DMS53 treated with DMSO at 0.1 percent for 48 hours (cell line): ENCODE results near the gene ADARB2.
"Not testable (repeated sequence)": the region's sequence is repeated elsewhere in the genome, so short reads cannot be mapped to it uniquely, and the experiment has no call there.

Source experiments
- DNase-seq: peaks from one replicate; lab custom pipeline; 2025; ENCODE audit not compliant: unreplicated experiment; lab: John Stamatoyannopoulos, UW

The ADARB2 gene

DNA sequence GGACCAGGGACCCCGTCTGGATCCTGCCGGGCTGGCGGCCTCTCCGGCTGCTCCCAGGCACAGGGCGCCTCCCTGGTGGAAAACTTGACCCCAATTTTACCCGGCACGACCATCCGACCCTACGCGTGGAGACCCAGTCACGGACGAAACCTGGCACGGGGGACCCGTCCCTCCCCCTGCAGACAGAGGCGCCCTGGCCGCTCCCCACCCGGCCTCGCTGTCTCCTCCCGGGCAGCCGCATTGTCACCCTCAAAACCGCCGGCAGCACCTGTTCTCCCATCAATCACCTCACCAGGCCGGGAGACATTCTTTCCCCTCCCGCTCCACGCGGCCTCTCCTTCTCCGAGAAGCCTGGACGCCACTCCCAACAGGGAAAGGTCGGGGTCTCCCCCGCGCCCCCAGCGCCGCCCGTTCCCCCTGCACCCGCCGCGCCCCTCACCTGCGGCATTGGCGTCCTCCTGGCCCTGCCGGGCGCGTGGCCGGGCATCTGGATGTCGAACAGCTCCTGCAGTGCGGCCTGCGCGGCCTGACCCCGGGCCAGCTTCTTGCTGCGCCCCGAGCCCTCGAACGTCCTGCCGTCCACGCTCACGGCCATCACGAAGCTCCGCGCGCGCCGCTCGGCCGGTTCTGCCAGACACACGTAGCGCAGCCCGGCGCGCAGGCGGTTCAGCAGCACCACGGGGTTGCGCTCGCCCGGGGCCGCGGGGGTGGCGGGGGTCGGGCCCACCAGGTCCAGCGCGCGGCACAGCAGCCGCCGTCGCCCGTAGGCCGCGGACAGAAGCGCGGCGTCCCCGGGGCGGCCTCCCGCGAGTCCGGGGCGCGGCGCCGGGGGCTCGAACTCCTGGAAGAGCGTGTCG is 374.5 kb downstream of the ADARB2 start:
- DNase-seq: no peak

DNA sequence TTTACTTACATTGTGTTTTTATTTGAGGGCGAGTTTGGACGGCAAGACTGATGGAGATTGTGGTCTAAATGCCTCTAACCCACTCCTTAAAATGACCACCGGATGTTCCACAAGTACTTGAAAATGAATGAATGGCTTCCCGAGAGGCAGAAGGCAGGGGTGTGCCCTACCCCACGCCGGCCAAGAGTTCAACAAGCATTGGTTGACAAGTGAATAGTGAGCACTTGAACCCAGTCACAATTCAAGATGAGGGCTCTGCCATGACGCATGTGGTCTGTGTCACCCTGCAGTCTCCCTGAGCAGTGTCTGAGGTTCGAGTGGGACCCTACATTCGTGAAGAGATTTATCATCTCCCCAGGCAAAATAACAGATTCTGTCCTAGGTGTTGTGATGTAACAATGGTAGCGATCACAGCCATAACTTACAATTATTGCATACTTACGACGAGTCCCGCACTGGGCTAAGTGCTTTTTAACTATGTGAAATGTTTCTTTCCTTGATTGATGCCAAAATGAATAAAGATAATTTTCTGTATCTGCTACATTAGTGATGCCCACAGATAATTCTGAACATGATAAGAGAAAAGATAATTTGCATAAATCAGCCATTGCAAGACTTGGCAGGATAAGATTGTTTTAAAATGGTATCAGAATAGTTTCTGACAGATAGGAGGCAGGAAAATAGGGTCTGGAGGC is 375.8 kb downstream of the ADARB2 start:
- no peak for DNase-seq

DNA sequence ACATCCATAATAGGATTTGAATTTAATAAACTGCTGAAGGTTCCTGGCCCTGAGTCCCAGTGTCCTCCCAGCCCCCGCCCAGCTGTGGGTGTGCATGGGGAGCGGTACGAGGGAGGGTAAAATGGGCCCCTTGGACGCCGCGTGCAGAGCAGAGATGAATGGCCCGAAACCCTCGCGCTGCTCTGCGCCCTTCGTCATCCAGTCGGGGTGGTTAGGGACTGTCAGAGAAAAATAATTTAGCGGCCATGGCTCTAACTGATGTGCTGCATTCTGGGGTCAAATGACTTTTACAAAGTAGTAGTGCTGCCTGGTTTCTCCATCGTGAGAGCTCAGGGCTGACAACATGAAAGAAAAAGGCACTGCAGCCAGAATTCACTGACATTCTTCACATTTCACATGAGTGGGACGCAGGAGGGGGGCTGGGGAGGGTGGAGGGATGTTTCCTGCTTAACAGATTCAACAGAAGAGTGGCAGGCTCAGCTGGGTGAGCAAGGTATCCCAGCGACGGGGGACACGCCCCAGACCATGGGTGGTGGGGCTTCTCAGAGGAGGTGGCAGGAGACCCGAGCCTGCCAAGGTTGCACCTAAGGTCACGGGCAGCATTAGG is 376.7 kb downstream of the ADARB2 start:
- no peak for DNase-seq

DNA sequence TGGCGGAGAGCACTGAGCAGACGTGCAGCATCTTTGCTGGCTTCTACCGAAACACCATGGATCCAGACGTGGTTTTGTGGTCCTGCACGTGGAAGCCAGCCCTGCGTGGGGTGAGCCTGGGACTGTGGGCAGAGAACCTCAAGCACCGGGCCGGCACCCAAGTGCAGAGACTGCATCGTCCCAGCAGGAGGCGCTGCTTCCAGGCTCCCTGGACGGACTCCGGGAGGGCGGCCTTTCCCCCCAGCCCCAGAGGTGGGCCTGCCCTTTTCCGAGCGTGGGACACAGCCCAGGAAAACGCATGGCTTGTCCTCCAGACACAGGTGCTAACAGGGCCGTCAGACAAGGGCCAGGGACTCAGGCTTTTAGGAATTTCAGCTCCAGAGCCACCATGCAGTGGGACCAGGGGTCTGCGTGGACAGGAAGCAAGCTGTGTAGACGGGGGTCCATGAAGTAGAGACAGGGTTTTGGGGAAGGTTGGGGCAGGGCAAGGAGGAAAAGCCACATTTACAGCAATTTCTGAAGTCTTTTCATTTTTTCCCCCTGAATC is 377.2 kb downstream of the ADARB2 start:
- no peak for DNase-seq

DNA sequence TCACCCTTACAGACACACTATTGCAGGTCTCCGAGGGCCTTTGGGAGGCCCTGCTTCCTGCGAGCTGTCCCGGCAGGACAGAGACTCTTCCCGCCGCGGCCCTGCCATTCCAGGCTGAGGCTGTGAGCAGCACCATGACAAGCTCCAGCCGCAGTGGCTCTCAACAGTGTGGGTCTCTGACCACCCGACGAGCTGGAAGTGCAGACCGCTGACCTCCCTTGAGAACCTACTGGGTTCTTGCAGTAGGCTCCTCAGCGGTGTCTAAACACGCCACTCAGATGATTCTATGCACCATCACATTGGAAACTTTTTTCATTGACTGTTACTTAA is 377.7 kb downstream of the ADARB2 start:
- DNase-seq: no peak

DNA sequence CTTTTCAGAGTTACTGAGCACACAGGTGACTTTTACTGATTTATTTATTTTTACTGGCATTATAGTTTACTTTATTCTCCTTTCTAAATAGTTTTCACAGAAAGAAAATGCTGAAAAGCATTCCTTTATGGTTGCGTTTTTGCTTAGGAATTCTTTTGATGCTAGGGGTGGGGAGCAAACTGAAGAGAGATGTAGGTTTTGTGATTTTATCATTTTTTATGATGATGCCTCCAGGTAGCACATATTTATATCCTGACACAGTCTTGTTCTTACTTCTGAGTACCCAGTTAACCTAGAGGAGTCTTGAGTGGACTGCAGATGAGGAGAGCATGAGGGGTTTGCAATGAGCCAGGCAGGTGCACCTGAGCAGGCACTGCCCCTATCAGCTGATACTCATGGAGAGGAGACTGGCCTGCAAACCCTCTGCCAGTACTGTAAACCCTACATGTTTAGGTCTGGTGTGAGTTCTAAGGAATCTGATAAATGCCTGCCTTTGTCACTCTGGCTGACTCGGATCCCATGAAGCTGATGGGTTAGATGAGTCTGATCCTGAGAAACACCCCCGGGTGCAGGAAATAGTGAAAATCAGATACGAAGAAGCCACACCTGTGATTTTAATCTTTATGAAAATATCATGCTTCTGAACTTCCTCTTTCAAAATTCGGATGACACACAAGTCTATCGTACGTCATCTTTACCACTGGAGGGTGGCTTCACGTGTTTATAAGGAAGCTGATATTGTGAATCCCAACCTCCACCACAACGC is 378.3 kb downstream of the ADARB2 start:
- no peak for DNase-seq

DNA sequence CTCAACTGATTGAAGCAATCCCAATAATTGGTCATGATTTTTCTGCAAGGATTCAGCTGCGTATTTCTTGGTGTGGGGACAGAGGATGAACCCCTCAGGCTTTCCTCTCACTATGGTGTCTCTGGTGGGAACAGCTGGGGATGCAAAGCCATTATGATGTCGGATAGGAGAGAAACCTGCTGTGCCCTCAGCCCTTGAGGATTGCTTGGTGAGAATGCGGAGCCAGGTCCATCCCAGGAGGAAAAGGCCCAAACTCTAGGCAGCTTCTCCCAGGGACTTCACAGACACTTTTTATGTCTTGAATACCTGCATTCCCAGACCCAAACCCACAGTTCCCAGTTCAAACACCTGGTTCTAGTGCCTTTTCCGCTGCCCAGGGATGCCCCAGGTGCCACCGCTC is 379.2 kb downstream of the ADARB2 start:
- DNase-seq: no peak

DNA sequence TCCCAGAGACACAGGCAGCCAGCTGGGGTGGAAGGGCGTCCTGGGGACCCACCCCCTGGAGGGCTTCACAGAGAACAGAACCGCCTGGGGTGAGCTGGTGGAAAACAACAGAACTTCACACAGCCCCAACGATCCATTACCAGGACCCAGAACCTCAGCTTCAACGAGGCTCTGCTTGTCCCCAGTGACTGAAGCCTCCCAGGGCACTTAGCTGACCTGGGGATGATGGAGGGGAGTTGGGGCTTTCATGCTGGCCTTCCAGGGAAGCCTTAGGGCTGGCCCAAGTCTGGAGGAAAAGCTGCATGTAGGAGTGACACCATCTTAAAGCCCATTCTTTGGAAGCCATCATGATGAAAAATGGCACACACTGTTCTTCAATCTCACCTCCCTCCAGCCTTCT is 381.0 kb downstream of the ADARB2 start:
- DNase-seq: no peak

DNA sequence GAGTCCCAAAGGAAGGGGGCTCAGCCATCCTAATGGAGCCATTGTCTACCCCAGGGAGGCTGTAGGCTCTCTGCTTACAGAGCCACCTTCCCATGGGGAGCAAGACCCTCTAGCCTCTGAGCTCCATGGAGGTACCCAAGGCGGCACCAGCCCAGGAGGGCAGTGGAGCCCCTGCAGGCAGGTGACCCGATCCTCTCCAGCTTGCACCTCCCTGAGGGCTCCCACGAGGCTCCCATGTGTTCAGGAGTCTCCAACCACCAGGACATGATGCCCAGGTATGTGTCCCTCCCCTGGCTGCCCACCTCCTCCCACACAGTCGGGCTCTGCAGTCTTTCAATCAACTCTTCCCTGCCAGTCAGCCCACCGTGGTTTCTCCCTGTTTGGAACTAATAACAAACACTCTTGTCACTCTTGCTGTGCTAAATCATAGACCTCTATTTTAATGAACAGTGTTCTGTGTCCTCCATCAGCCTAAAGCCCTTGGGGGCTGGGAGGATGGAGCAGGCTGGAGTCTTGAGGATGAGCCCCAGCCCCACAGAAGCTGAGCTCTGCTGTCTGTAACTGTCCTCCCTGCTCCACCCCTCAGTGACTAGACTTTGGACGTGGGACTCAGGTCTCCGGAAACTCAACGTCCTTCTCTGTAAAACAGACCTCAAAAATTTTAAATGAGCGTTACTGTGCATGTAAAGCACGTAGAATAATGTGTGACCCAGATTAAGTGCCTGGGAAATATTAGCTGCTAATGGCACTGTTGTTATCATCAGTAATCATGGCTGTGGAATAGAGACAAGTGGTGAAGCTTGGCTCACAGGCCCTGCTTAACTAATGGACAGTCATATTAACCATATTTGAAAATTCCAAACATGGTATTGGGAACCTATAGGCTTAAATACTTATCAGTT is 382.3 kb downstream of the ADARB2 start:
- DNase-seq: no peak

DNA sequence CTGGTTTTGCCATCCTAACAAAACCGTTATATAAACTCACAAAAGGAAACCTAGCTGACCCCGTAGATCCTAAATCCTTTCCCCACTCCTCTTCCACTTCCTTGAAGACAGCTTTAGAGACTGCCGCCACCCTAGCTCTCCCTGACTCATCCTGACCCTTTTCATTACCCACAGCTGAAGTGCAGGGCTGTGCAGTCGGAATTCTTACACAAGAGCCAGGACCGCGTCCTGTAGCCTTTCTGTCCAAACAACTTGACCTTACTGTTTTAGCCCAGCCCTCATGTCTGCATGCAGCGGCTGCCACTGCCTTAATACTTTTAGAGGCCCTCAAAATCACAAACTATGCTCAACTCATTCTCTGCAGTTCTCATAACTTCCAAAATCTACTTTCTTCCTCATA is 385.0 kb downstream of the ADARB2 start:
- DNase-seq: not testable (repeated sequence)

DNA sequence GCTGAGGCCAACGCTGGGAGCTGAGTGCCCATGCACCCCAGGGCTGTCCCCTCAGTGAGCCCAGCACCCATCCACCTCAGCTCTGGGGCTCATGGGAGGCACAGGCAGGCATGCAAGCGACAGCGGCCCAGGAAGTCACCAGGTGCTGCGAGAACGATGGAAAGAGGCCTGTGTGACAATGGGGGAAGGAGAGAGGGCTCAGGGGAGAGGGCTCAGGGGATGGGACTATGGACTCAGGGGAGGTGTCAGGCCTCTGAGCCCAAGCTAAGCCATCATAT is 388.6 kb downstream of the ADARB2 start:
- no peak for DNase-seq

DNA sequence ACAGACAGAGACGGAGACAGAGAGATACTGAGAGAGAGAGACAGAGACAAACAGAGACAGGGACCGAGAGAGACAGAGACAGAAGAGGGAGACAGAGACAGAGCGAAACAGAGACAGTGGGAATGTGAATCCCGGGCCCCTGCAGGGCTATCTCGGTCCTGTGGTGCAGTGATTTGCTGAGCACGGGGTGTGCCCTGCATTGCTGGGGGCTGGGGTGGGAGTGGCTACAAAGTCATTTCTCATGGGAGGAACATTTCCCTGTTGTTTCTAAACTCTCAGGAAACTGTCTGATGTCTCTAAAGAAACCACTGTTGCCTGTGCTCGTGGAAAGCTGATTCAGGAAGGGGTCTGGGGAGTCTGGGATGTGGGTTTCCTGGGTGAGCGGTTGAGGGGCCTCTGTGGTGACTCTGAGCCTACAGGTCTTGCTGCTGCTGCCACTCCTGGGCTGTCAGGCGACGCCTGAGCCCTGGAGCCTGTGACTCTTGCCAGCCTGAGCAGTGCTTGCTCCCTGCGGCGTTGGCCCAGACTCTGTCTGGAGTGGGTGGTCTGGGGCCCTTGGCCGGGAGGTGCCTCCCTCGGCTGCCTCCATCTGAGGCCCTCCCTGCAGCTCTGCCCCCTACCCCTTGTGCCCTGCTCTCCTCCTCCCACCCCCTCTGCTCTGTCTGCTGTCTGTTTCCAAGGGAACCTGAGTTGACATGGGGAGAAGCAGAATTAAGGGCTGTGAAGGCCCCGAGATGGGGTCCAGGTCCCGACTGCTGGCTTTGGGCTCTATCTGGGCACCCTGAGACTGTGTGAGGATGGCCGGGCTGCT is 389.2 kb downstream of the ADARB2 start:
- DNase-seq: no peak

DNA sequence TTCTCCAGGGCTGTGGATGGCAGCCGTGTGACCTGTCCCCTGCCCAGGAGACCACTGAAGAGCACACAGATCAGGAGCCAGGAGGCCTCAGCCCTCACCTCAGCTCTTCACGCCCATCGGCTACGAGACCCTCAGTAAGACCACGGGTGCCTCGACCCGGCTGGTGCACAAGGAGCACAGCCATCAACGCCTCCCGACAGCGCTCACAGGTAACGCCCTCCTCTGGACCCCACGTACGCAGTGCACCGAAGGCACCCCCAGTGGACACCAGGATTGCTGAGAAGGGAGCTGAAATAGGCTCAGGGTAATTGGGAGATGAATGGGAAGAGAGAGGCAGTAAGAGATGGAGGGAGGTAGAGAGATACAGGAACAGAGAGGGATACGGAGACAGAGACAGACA is 389.8 kb downstream of the ADARB2 start:
- DNase-seq: no peak

DNA sequence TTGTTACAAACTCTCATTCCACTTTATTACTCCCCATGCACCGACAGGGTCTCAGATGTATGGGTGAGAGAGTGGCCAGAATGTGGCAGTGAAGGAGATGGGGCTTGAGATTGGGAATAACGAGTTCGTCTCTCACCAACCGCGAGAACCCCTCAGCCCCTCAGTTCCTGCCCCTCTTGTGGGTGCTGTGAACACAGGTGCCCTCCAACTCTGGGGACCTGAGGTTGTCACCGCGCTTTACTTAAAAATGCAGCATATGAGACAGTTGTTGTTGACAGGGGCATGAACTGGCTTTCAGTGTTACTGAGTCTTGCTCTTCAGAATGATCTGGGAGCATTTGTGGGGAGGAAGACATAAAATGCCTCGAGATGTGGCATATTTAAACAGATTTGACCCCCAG is 391.1 kb downstream of the ADARB2 start:
- no peak for DNase-seq

DNA sequence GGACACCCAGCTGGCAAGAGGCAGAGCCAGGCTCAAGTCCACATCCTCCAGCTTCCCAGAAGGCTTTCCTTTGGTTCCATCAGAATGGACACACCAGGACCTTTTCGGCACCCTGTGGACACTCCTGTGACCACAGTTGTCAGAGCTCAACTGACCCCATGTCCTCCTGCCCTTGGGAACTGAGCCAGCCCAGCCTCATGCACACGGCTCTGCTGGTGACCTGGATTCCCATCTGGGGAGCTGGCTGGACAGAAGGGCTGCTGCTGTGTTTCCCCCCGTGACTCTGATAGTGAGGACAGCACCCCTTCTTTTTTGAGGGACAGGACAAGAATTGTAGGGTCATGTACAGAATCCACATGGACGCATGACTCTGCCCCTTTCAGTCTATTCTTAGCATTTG is 392.0 kb downstream of the ADARB2 start:
- no peak for DNase-seq

DNA sequence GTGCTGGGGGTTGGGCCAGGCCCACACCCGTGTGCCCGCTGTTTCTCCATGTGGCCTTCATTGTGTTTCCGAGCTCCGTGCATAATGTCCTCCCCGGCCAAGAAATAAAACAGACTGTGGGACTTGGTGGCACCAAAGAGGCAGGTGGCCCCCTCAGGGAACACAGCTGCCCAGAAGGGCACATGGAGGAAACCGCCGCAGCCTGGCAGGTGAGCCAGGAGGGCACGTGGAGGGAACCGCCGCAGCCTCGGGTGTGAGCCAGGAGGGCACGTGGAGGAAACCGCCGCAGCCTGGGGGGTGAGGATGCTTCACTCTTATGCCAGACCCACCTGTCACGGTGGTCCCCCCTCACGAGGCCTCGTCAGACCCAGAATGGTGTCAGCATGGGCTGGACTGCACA is 392.5 kb downstream of the ADARB2 start:
- DNase-seq: no peak

DNA sequence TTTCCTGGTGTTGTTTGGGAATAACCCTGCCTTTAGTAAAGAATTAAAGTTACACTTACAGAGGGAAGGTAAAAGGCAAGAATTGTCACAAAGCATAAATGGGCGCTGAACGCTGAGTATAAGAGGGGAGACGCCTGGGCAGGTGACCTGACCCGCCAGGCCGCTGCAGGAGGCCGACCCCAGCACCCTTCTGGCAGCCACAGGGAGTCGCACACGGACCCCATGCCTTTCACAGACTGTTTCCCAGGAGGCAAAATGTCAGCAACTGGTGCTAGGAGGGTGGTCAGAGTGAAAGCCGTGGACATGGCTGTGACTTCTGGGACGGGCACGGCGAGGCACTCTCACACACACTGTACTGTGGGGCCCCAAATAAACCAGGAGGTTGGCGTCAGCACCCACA is 392.9 kb downstream of the ADARB2 start:
- DNase-seq: no peak

DNA sequence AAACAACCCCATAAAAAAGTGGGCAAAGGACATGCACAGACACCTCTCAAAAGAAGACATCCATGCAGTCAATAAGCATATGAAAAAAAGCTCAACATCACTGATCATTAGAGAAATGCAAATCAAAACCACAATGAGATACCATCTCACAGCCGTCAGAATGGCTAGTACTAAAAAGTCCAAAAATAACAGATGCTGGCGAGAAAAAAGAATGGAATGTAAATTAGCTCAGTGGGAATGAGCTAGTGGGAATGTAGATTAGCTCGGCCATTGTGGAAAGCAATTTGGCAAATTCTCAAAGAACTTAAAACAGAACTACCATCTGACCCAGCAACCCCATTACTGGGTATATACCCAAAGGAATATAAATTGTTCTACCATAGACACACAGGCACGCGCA is 394.1 kb downstream of the ADARB2 start:
- DNase-seq: no peak

DNA sequence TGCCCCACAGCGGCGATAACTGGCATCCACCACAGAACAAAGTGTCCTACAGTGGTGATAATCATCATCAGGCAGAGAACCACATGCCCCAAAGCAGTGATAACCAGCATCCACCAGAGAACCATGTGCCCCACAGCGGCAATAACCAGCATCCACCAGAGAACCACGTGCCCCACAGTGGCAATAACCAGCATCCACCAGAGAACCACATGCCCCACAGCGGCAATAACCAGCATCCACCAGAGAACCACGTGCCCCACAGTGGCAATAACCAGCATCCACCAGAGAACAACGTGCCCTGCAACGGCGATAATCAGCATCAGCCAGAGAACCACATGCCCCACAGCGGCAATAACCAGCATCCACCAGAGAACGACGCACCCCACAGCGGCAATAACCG is 396.3 kb downstream of the ADARB2 start:
- DNase-seq: not testable (repeated sequence)

DNA sequence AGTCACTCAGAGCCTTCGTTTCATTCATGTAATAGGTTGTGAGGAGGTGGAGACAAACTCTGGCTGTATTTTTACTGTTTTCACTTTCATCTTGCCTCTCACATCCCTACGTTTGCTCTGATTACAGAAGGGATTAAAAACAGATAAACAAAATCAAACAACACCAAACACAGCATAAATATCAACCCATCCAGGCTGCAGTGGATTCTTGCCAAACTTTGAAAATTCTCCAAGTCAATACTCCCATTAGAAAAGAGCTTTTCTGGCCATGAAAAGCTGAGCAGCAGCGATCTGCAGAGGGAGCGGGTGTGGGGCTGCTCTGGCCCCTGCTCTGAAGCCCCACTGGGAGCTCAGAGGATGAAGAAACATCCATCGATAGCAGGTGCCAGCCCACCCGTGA is 397.9 kb downstream of the ADARB2 start:
- DNase-seq: no peak
